HFFc6 (cell line): ENCODE data around the gene DPPA5. TPM values are rescaled to one million over a fixed set of nuclear protein-coding genes. Genes with fewer than 3 reads are reported as not detected.

Experiments
- DNase-seq: peaks from one replicate; pipeline ENCODE4 v3.0.0-alpha.2; 2018
- H3K27ac Mint-ChIP-seq: 2 replicates; pipeline ENCODE4 v1.8.0; 2020; ENCODE audit warnings: mild to moderate bottlenecking, mixed read lengths
- H3K27me3 Mint-ChIP-seq: 2 replicates; pipeline ENCODE4 v1.8.0; 2021; ENCODE audit warnings: mild to moderate bottlenecking, moderate library complexity, mixed read lengths; ENCODE audit not compliant: insufficient read depth
- H3K36me3 Mint-ChIP-seq: 2 replicates; pipeline ENCODE4 v1.8.0; 2021; ENCODE audit warnings: low read depth, mixed read lengths
- H3K4me1 Mint-ChIP-seq: 2 replicates; pipeline ENCODE4 v1.8.0; 2020; ENCODE audit warnings: low read depth, mixed read lengths
- H3K4me3 Mint-ChIP-seq: 2 replicates; pipeline ENCODE4 v1.8.0; 2020; ENCODE audit warnings: mild to moderate bottlenecking, moderate library complexity, mixed read lengths
- H3K9me3 Mint-ChIP-seq: 2 replicates; pipeline ENCODE4 v1.8.0; 2020; ENCODE audit warnings: mild to moderate bottlenecking, mixed read lengths
- CTCF ChIP-seq: fragments of 200-600 bp; sonication (generic); IDR thresholded peaks from 2 replicates; pipeline ENCODE4 v1.5.0; 2021; ENCODE audit warnings: antibody characterized with exemption, mild to moderate bottlenecking
- total RNA-seq, 6 experiments: library from RNA; stranded (reverse); fragmentation: NEBNext Ultra II Directional; extraction: Animal tissue kit (Norgen Biotek cat#: 25700); gene quantifications; 2 replicates in 1 of 6; 3 replicates in 5 of 6; pipeline ENCODE4 v1.2.3, GENCODE V29; 2021

The DPPA5 gene
- total RNA-seq, 6 experiments from 2014 or later, result not detected

- no peak overlapping the region for H3K27ac Mint-ChIP-seq
- peaks cover 7% of the 10 kb centered on the region for H3K27me3 Mint-ChIP-seq
Measured at GRCh38 chr6:73368675-73369074, 14.6 kb upstream of the DPPA5 start.

GRCh38 chr6:73367761-73368355 is 13.8 kb upstream of the DPPA5 start:
- no peak for DNase-seq
- Mint-ChIP-seq H3K36me3 (no peaks in the 10 kb centered on the region), H3K9me3 (no peaks in the 10 kb centered on the region)

More at GRCh38 chr6:73368675-73369074, 14.6 kb upstream of the DPPA5 start:
- no peak for TF ChIP-seq CTCF
- Mint-ChIP-seq H3K4me1 (no peaks in the 10 kb centered on the region), H3K4me3 (no peak overlapping the region), H3K9me3 (no peaks in the 10 kb centered on the region), H3K36me3 (no peaks in the 10 kb centered on the region)
- no peak for DNase-seq

GRCh38 chr6:73364549-73364948 is 10.5 kb upstream of the DPPA5 start:
- Mint-ChIP-seq H3K9me3 (no peaks in the 10 kb centered on the region), H3K36me3 (no peaks in the 10 kb centered on the region), H3K4me3 (no peak overlapping the region), H3K27me3 (peaks cover 6% of the 10 kb centered on the region), H3K27ac (no peak overlapping the region), H3K4me1 (no peaks in the 10 kb centered on the region)
- TF ChIP-seq CTCF, result no peak
- DNase-seq, result no peak

More at GRCh38 chr6:73367761-73368355, 13.8 kb upstream of the DPPA5 start:
- TF ChIP-seq CTCF, result no peak
- H3K27ac Mint-ChIP-seq, result no peak overlapping the region
- no peaks in the 10 kb centered on the region for H3K4me1 Mint-ChIP-seq
- H3K4me3 Mint-ChIP-seq, result no peak overlapping the region
- H3K27me3 Mint-ChIP-seq, result peaks cover 7% of the 10 kb centered on the region

- Mint-ChIP-seq H3K4me1 (no peaks in the 10 kb centered on the region), H3K4me3 (no peak overlapping the region), H3K9me3 (no peaks in the 10 kb centered on the region), H3K27ac (no peak overlapping the region), H3K27me3 (peaks cover 2% of the 10 kb centered on the region), H3K36me3 (no peaks in the 10 kb centered on the region)
- no peak for TF ChIP-seq CTCF
- no peak for DNase-seq
Measured at GRCh38 chr6:73364121-73364520, 10.0 kb upstream of the DPPA5 start.

- H3K36me3 Mint-ChIP-seq, result no peaks in the 10 kb centered on the region
- DNase-seq, result no peak
- H3K27me3 Mint-ChIP-seq, result no peaks in the 10 kb centered on the region; the same call in none of the 2 replicates
- no peaks in the 10 kb centered on the region for H3K9me3 Mint-ChIP-seq
- no peak overlapping the region for H3K27ac Mint-ChIP-seq
- no peak for TF ChIP-seq CTCF
- H3K4me1 Mint-ChIP-seq, result no peaks in the 10 kb centered on the region
- no peak overlapping the region for H3K4me3 Mint-ChIP-seq
Measured at GRCh38 chr6:73363537-73363875, 9.4 kb upstream of the DPPA5 start.
